ENCODE results near the gene PEAR1.

- TF ChIP-seq CBX3 (IDR thresholded peaks at IDR 0.05; ENCODE audit: low read depth) (no peak), POLR2AphosphoS5 (IDR thresholded peaks at IDR 0.05; ENCODE audit: low read depth, low read length) (no peak), CTCF (IDR thresholded peaks at IDR 0.05 in 2 of 3, conservative IDR thresholded peaks at IDR 0.05 in 1 of 3; ENCODE audit: borderline replicate concordance in 1 of 3, insufficient read depth in 1 of 3, low read depth in 2 of 3, low read length in 2 of 3) (no peak), SP1 (IDR thresholded peaks at IDR 0.05; ENCODE audit: low read depth) (no peak), MAX (IDR thresholded peaks at IDR 0.05) (no peak), RAD21 (IDR thresholded peaks at IDR 0.05; ENCODE audit: low read depth) (no peak), YY1 (IDR thresholded peaks at IDR 0.05; ENCODE audit: extremely low read depth, insufficient replicate concordance, low read depth, low read length) (no peak), EZH2phosphoT487 (IDR thresholded peaks at IDR 0.05; ENCODE audit: borderline replicate concordance) (no peak), JUND (IDR thresholded peaks at IDR 0.05) (no peak), POLR2A (IDR thresholded peaks at IDR 0.05; ENCODE audit: borderline replicate concordance, extremely low read depth, insufficient read depth, insufficient read length) (no peak), ZBTB33 (IDR thresholded peaks at IDR 0.05; ENCODE audit: extremely low read depth, insufficient replicate concordance, low read length) (no peak)
These were observed 18.2 kb downstream of the PEAR1 start for GRCh38 chr1:156911577-156912298.
